HG03571 (cell line): ENCODE results near the gene DYTN.

Experiments used
- ATAC-seq: cut with Tn5 transposase; IDR thresholded peaks from one replicate; pipeline ENCODE4 v1.9.1; 2021; ENCODE audit not compliant: unreplicated experiment

The DYTN gene

GRCh38 chr2:206701952-206702605 is 16.1 kb downstream of the DYTN start:
- ATAC-seq, result no peak

GRCh38 chr2:206700156-206700555 is 18.0 kb downstream of the DYTN start:
- no peak for ATAC-seq

GRCh38 chr2:206698811-206699210 is 19.4 kb downstream of the DYTN start:
- ATAC-seq, result no peak

- ATAC-seq, result no peak
These were observed 21.3 kb downstream of the DYTN start for GRCh38 chr2:206696910-206697309.

- ATAC-seq, result no peak
These were observed 24.6 kb downstream of the DYTN start for GRCh38 chr2:206693399-206694137.

GRCh38 chr2:206692971-206693370 is 25.2 kb downstream of the DYTN start:
- ATAC-seq, result no peak

GRCh38 chr2:206688990-206689389 is 29.2 kb downstream of the DYTN start:
- no peak for ATAC-seq

GRCh38 chr2:206688453-206688852 is 29.7 kb downstream of the DYTN start:
- ATAC-seq, result no peak

- no peak for ATAC-seq
These were observed 34.6 kb downstream of the DYTN start for GRCh38 chr2:206683546-206683945.

- no peak for ATAC-seq
These were observed 47.5 kb downstream of the DYTN start for GRCh38 chr2:206670531-206671319.

- ATAC-seq, result no peak
These were observed 52.9 kb downstream of the DYTN start for GRCh38 chr2:206665251-206665650.

GRCh38 chr2:206657087-206657486 is 61.1 kb downstream of the DYTN start:
- ATAC-seq, result no peak

- no peak for ATAC-seq
These were observed 70.2 kb downstream of the DYTN start for GRCh38 chr2:206647985-206648384.

GRCh38 chr2:206642075-206643025 is 75.8 kb downstream of the DYTN start, which contains the start of gene FAM237A:
Gene FAM237A, plus strand, starts transcription at chr2:206642487. Its CDS starts 1,750 bp downstream, at chr2:206644237.
- no peak for ATAC-seq

GRCh38 chr2:206641226-206641625 is 77.0 kb downstream of the DYTN start:
- ATAC-seq, result no peak

- no peak for ATAC-seq
These were observed 78.6 kb downstream of the DYTN start for GRCh38 chr2:206639636-206640035.

GRCh38 chr2:206635015-206635414 is 83.2 kb downstream of the DYTN start:
- no peak for ATAC-seq

- ATAC-seq, result no peak
These were observed 86.9 kb downstream of the DYTN start for GRCh38 chr2:206631340-206631739.

- no peak for ATAC-seq
These were observed 90.6 kb downstream of the DYTN start for GRCh38 chr2:206627632-206628031.

- no peak for ATAC-seq
These were observed 92.1 kb downstream of the DYTN start for GRCh38 chr2:206626108-206626507.

- no peak for ATAC-seq
These were observed 99.2 kb downstream of the DYTN start for GRCh38 chr2:206619011-206619410.
